ENCODE results near the gene IPCEF1.

GRCh38 chr6:154123155-154123956 lies 233.2 kb downstream of the IPCEF1 start:
- no peak for TF ChIP-seq CTCF (IDR thresholded peaks at IDR 0.05)
- TF ChIP-seq POLR2AphosphoS5 (IDR thresholded peaks at IDR 0.05; ENCODE audit: insufficient read depth in 1 of 2, low read depth in 1 of 2): no peak
- TF ChIP-seq POLR2A (IDR thresholded peaks at IDR 0.05): no peak
